GM12878 (cell line): ENCODE measurements around the gene SLC28A1. TPM values are rescaled to one million over a fixed set of nuclear protein-coding genes. Genes with fewer than 3 reads are reported as not detected.

ENCODE experiments used
- BCL3 ChIP-seq: IDR thresholded peaks from 2 replicates; pipeline ENCODE4 v1.6.1; 2011; ENCODE audit warnings: borderline replicate concordance, low read depth, mild to moderate bottlenecking, moderate library complexity, low read length; ENCODE audit not compliant: insufficient read depth, poor library complexity, severe bottlenecking
- BCLAF1 ChIP-seq: fragments of 450-650 bp; IDR thresholded peaks from 2 replicates; pipeline ENCODE4 v1.6.1; 2017; ENCODE audit warnings: antibody characterized with exemption, mild to moderate bottlenecking, moderate library complexity
- BHLHE40 ChIP-seq, 2 experiments: fragments of 450-650 bp in 1 of 2; IDR thresholded peaks; 2 replicates each; pipeline ENCODE4 v1.6.1; 2011 to 2017; ENCODE audit warnings: low read depth in 2 of 2, borderline replicate concordance in 1 of 2, improper control_type of control experiment in 1 of 2, low read length in 1 of 2, mild to moderate bottlenecking in 1 of 2
- BMI1 ChIP-seq: fragments of 450-650 bp; IDR thresholded peaks from 2 replicates; pipeline ENCODE4 v1.6.1; 2016; ENCODE audit warnings: mild to moderate bottlenecking, moderate library complexity, borderline replicate concordance
- EED ChIP-seq: sonication (generic); IDR thresholded peaks from 2 replicates; pipeline ENCODE4 v1.6.1; 2016; ENCODE audit warnings: antibody characterized with exemption, low read depth
- HDAC6 ChIP-seq: fragments of 200-600 bp; sonication (generic); IDR thresholded peaks from one replicate; pipeline ENCODE4 v1.8.0; 2017; ENCODE audit warnings: antibody characterized with exemption; ENCODE audit not compliant: unreplicated experiment
- MEF2B ChIP-seq: fragments of 450-650 bp; IDR thresholded peaks from 2 replicates; pipeline ENCODE4 v1.6.1; 2018; ENCODE audit warnings: mild to moderate bottlenecking, moderate library complexity; ENCODE audit not compliant: partially characterized antibody, poor library complexity, severe bottlenecking
- NR2C1 ChIP-seq: fragments of 450-650 bp; IDR thresholded peaks from 2 replicates; pipeline ENCODE4 v1.6.1; 2017; ENCODE audit warnings: antibody characterized with exemption, mild to moderate bottlenecking, moderate library complexity
- PAX5 ChIP-seq: IDR thresholded peaks from 2 replicates; pipeline ENCODE4 v1.6.1; 2011; ENCODE audit warnings: low read depth, low read length, borderline replicate concordance
- POLR2AphosphoS5 ChIP-seq: IDR thresholded peaks from 2 replicates; pipeline ENCODE4 v1.6.1; 2011; ENCODE audit warnings: mild to moderate bottlenecking, low read length, inconsistent platforms
- RELB ChIP-seq: fragments of 450-650 bp; IDR thresholded peaks from 2 replicates; pipeline ENCODE4 v1.6.1; 2017; ENCODE audit warnings: low read depth, mild to moderate bottlenecking, moderate library complexity
- SMARCA5 ChIP-seq: fragments of 450-650 bp; IDR thresholded peaks from 2 replicates; pipeline ENCODE4 v1.6.1; 2017; ENCODE audit warnings: mild to moderate bottlenecking
- TCF12 ChIP-seq: IDR thresholded peaks from 2 replicates; pipeline ENCODE4 v1.6.1; 2011; ENCODE audit warnings: low read depth, mild to moderate bottlenecking, low read length
- USF1 ChIP-seq: IDR thresholded peaks from 2 replicates; pipeline ENCODE4 v1.6.1; 2011; ENCODE audit warnings: borderline replicate concordance, low read depth, mild to moderate bottlenecking, moderate library complexity, mixed read lengths, low read length; ENCODE audit not compliant: insufficient read depth; ENCODE audit errors: extremely low read length
- WRNIP1 ChIP-seq: IDR thresholded peaks from 2 replicates; pipeline ENCODE4 v1.6.1; 2011; ENCODE audit warnings: low read depth, low read length, improper control_type of control experiment, borderline replicate concordance
- YY1 ChIP-seq: IDR thresholded peaks from 2 replicates; pipeline ENCODE4 v1.6.1; 2011; ENCODE audit warnings: low read depth, mild to moderate bottlenecking, low read length
- ZBTB11 ChIP-seq: fragments of 450-650 bp; formaldehyde crosslinking; IDR thresholded peaks from 2 replicates; pipeline ENCODE4 v1.5.0; 2022; ENCODE audit warnings: mild to moderate bottlenecking, missing genetic modification characterization
- ZNF384 ChIP-seq: IDR thresholded peaks from 2 replicates; pipeline ENCODE4 v1.6.1; 2012; ENCODE audit warnings: low read depth, mild to moderate bottlenecking, low read length, improper control_type of control experiment, borderline replicate concordance
- polyA plus RNA-seq, 11 experiments: library from polyadenylated mRNA; depleted of rRNA in 4 of 11; unstranded in 6 of 11; stranded (reverse) in 5 of 11; fragments of >200 nt; fragmentation: Nextera tagmentation in 4 of 11; fragmentation: Illumina TruSeq in 1 of 11; extraction: Ambion mirVana in 4 of 11; extraction: Trizol in 1 of 11; gene quantifications; 1 replicate in 1 of 11; 2 replicates in 10 of 11; pipeline versions ENCODE4 v1.2.1 to v1.2.3, GENCODE V29; 2011 to 2016; ENCODE audit warnings: inconsistent platforms in 2 of 11, missing spikeins in 2 of 11, low read depth in 1 of 11
- total RNA-seq, 4 experiments: library from RNA; depleted of rRNA in 3 of 4; stranded (reverse); fragments of >200 nt in 3 of 4; fragmentation: Illumina TruSeq in 1 of 4; extraction: Trizol in 1 of 4; gene quantifications; 2 replicates each; pipeline versions ENCODE4 v1.2.1 to v1.2.3, GENCODE V29; 2013 to 2021

The SLC28A1 gene
- total and polyA plus RNA-seq, 10 of the 15 experiments (the other 5 are each of a cell fraction or from before 2014, with no cell fraction given): not detected

GRCh38 chr15:84980196-84981053, 96.0 kb downstream of the SLC28A1 start (continued):
- TF ChIP-seq BCLAF1 (no peak), ZNF384 (no peak), SMARCA5 (no peak), BMI1 (no peak), WRNIP1 (no peak), POLR2AphosphoS5 (peak; percentile 72), EED (no peak; the same call in 1 of the 2 replicates), MEF2B (peak; percentile 13), BCL3 (peak; percentile 60), BHLHE40 (IDR thresholded peaks at IDR 0.05; ENCODE audit: borderline replicate concordance in 1 of 2, low read depth in 2 of 2, low read length in 1 of 2) (peak; percentile 91 to 92), YY1 (peak; percentile 84), ZBTB11 (no peak), TCF12 (peak; percentile 47; the same call in 1 of the 2 replicates), NR2C1 (peak; percentile 41), USF1 (peak; percentile 77), RELB (peak; percentile 93), HDAC6 (no peak), PAX5 (no peak)
